Transverse colon (tissue), 3 donors: ENCODE results near the gene CINP.

ENCODE experiments used
- POLR2A ChIP-seq: fragments of 450-650 bp; IDR thresholded peaks from one replicate; pipeline ENCODE4 v1.6.1; 2016; ENCODE audit warnings: antibody characterized with exemption, mild to moderate bottlenecking, moderate library complexity
- TF ChIP-seq, protein P1 (sequence below), 5 experiments: fragments of 200-600 bp in 3 of 5; fragments of 450-650 bp in 2 of 5; sonication (generic) in 3 of 5; IDR thresholded peaks; 1 replicate in 2 of 5; 2 replicates in 3 of 5; pipeline ENCODE4 v1.5.1; 2016 to 2017; ENCODE audit warnings: antibody characterized with exemption in 5 of 5, inconsistent platforms in 3 of 5, mild to moderate bottlenecking in 2 of 5, moderate library complexity in 1 of 5

DNA sequence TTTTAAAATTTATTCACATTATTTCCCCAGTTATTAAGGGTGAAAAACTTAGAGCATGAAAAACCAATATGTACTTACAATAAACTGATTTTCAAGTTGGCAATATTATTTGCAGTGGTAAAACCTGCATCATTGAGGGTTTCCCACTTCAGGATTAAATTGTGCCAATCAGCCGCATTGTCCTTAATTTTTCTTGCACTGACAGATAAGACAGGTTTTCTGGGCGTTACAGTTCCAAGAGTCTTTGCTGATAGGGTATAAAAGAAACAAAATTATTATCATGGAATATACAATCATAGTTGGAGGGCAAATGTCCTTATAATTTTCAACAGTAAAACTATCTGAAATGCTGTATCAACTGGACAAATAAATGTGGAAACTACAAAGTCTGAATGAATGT lies 3.3 kb downstream of the CINP start:
- no peak for TF ChIP-seq POLR2A
- TF ChIP-seq, protein P1, sequence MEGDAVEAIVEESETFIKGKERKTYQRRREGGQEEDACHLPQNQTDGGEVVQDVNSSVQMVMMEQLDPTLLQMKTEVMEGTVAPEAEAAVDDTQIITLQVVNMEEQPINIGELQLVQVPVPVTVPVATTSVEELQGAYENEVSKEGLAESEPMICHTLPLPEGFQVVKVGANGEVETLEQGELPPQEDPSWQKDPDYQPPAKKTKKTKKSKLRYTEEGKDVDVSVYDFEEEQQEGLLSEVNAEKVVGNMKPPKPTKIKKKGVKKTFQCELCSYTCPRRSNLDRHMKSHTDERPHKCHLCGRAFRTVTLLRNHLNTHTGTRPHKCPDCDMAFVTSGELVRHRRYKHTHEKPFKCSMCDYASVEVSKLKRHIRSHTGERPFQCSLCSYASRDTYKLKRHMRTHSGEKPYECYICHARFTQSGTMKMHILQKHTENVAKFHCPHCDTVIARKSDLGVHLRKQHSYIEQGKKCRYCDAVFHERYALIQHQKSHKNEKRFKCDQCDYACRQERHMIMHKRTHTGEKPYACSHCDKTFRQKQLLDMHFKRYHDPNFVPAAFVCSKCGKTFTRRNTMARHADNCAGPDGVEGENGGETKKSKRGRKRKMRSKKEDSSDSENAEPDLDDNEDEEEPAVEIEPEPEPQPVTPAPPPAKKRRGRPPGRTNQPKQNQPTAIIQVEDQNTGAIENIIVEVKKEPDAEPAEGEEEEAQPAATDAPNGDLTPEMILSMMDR (IDR thresholded peaks at IDR 0.05): no peak
